DMS114 treated with DMSO at 0.1 percent for 48 hours (cell line): ENCODE results near the gene MCM10.

Experiments used
- DNase-seq: peaks from one replicate; lab custom pipeline; 2025; ENCODE audit not compliant: unreplicated experiment; lab: John Stamatoyannopoulos, UW

Gene MCM10

DNA sequence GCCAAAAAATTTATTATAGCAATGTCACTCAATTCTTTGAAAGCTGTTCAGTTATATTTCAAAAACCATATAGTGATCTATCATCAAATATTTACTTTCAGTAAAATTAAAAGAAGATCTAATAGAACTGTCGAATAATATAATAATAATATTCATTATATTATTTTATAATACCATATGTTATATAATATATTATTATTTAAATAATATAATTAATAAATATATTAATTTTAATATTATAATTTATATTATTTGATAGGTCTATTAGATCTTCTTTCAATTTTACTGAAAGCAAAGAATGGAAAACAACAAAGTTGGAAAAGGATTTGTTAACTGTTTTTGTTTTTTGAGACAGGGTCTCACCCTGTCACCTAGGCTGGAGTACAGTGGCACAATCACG lies 95.3 kb downstream of the MCM10 start:
- no peak for DNase-seq

DNA sequence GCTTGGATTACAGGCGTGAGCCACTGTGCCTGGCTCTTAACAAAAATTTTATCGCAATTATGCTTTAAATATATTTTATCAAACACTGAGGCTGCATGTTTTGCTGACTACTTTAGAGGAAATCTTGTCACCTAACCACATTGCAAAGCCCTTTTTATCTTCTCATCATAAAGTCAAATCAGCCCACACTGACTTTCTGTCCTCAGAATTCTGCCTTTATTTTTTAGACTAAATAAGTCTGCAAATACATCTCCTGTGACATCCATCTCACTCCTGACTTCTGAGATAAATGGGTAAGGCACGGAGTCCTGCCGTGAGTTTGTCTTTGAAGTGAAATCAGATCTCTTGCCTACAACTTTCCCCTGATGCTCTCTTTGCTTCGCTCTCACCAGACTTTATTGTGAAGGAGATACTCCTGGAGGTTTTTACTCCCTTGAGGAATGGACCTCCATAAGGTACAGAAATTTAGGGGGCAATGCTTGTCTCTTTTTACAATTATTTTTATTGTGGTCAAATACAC lies 96.3 kb downstream of the MCM10 start:
- no peak for DNase-seq
